Liver (tissue), 9 donors: ENCODE measurements around the gene ARPC5L. TPM values are rescaled to one million over a fixed set of nuclear protein-coding genes. Genes with fewer than 3 reads are reported as not detected.

Experiments
- DNase-seq: peaks from one replicate; pipeline ENCODE4 v3.0.0-alpha.2; 2017; ENCODE audit warnings: low spot score
- H3K27ac ChIP-seq, 2 donors: one replicate each; pipeline ENCODE4 v1.7.0; 2013; ENCODE audit warnings: inconsistent platforms in 2 of 2, low read length in 2 of 2, control low read depth in 1 of 2, low read depth in 1 of 2, mild to moderate bottlenecking in 1 of 2
- H3K27me3 ChIP-seq, 4 donors: one replicate each; pipeline versions ENCODE4 v1.6.1 to v1.7.0; 2013; ENCODE audit warnings: low read length in 3 of 4, inconsistent platforms in 1 of 4, mild to moderate bottlenecking in 1 of 4, moderate library complexity in 1 of 4; ENCODE audit not compliant: control insufficient read depth in 4 of 4, insufficient read depth in 4 of 4
- H3K36me3 ChIP-seq, 4 donors: one replicate each; pipeline versions ENCODE4 v1.6.1 to v1.7.0; 2013; ENCODE audit warnings: low read length in 3 of 4, mild to moderate bottlenecking in 3 of 4, low read depth in 1 of 4, moderate library complexity in 1 of 4; ENCODE audit not compliant: control insufficient read depth in 4 of 4, insufficient read depth in 3 of 4
- H3K4me1 ChIP-seq, 4 donors: one replicate each; pipeline versions ENCODE4 v1.6.1 to v1.7.0; 2013; ENCODE audit warnings: low read length in 3 of 4, mild to moderate bottlenecking in 3 of 4, moderate library complexity in 1 of 4; ENCODE audit not compliant: control insufficient read depth in 4 of 4, insufficient read depth in 4 of 4
- H3K4me3 ChIP-seq, 3 donors: one replicate each; pipeline versions ENCODE4 v1.6.1 to v1.7.0; 2013; ENCODE audit warnings: low read length in 3 of 3, control low read depth in 1 of 3, low read depth in 1 of 3, mild to moderate bottlenecking in 1 of 3
- H3K9ac ChIP-seq, 2 donors: one replicate each; pipeline ENCODE4 v1.7.0; 2013; ENCODE audit warnings: low read length in 2 of 2, mild to moderate bottlenecking in 2 of 2, moderate library complexity in 2 of 2, control low read depth in 1 of 2, low read depth in 1 of 2
- H3K9me3 ChIP-seq, 4 donors: one replicate each; pipeline versions ENCODE4 v1.6.1 to v1.7.0; 2013; ENCODE audit warnings: low read length in 3 of 4; ENCODE audit not compliant: control insufficient read depth in 4 of 4
- ATF3 ChIP-seq: IDR thresholded peaks from 2 replicates; pipeline ENCODE4 v1.6.1; 2016; ENCODE audit warnings: antibody characterized with exemption
- CTCF ChIP-seq: fragments of 150-350 bp; IDR thresholded peaks from 2 replicates; pipeline ENCODE4 v1.5.1; 2017; ENCODE audit warnings: improper control_type of control experiment, low read depth, low read length; ENCODE audit not compliant: missing input control
- EGR1 ChIP-seq, 2 donors: IDR thresholded peaks; 2 replicates each; pipeline ENCODE4 v1.6.1; 2016 to 2018; ENCODE audit warnings: antibody characterized with exemption in 2 of 2, low read depth in 2 of 2
- FOXA2 ChIP-seq: IDR thresholded peaks from 2 replicates; pipeline ENCODE4 v1.6.1; 2016; ENCODE audit warnings: antibody characterized with exemption
- GABPA ChIP-seq, 2 donors: IDR thresholded peaks in 1 of 2; conservative IDR thresholded peaks in 1 of 2; 2 replicates each; pipeline ENCODE4 v1.6.1; 2016; ENCODE audit warnings: antibody characterized with exemption in 2 of 2, mild to moderate bottlenecking in 1 of 2, moderate library complexity in 1 of 2
- HNF4A ChIP-seq, 2 donors: conservative IDR thresholded peaks; 2 replicates each; pipeline ENCODE4 v1.6.1; 2016; ENCODE audit warnings: antibody characterized with exemption in 2 of 2, mild to moderate bottlenecking in 2 of 2
- HNF4G ChIP-seq: IDR thresholded peaks from 2 replicates; pipeline ENCODE4 v1.6.1; 2016; ENCODE audit warnings: antibody characterized with exemption
- JUND ChIP-seq, 2 donors: IDR thresholded peaks; 2 replicates each; pipeline ENCODE4 v1.6.1; 2016; ENCODE audit warnings: antibody characterized with exemption in 2 of 2
- MAX ChIP-seq: IDR thresholded peaks from 2 replicates; pipeline ENCODE4 v1.6.1; 2016; ENCODE audit warnings: antibody characterized with exemption
- NR2F2 ChIP-seq: IDR thresholded peaks from 2 replicates; pipeline ENCODE4 v1.6.1; 2016; ENCODE audit warnings: antibody characterized with exemption
- RAD21 ChIP-seq, 2 donors: IDR thresholded peaks; 2 replicates each; pipeline ENCODE4 v1.6.1; 2016; ENCODE audit warnings: antibody characterized with exemption in 2 of 2, mild to moderate bottlenecking in 2 of 2
- REST ChIP-seq: IDR thresholded peaks from 2 replicates; pipeline ENCODE4 v1.6.1; 2016; ENCODE audit warnings: antibody characterized with exemption, mild to moderate bottlenecking
- RXRA ChIP-seq, 2 donors: IDR thresholded peaks; 2 replicates each; pipeline ENCODE4 v1.6.1; 2017 to 2018; ENCODE audit warnings: antibody characterized with exemption in 2 of 2, mild to moderate bottlenecking in 1 of 2
- SP1 ChIP-seq: IDR thresholded peaks from 2 replicates; pipeline ENCODE4 v1.6.1; 2018; ENCODE audit warnings: antibody characterized with exemption, mild to moderate bottlenecking
- TAF1 ChIP-seq: conservative IDR thresholded peaks from 2 replicates; pipeline ENCODE4 v1.6.1; 2016; ENCODE audit warnings: antibody characterized with exemption, mild to moderate bottlenecking
- YY1 ChIP-seq: IDR thresholded peaks from 2 replicates; pipeline ENCODE4 v1.6.1; 2016; ENCODE audit warnings: antibody characterized with exemption, mild to moderate bottlenecking
- WGBS: extraction: QIAGEN DNeasy Blood & Tissue Kit; methylation state at CpG from one replicate; pipeline ENCODE4 v1.1.7; 2013; 5-methylcytosine and 5-hydroxymethylcytosine counted together
- polyA plus RNA-seq, 2 donors: library from polyadenylated mRNA; stranded (reverse) in 1 of 2; unstranded in 1 of 2; fragments of 200-250 nt in 1 of 2; fragments of >200 nt in 1 of 2; fragmentation: Nextera tagmentation in 1 of 2; extraction: Ambion mirVana in 1 of 2; gene quantifications; one replicate each; pipeline versions ENCODE4 v1.2.1 to v1.2.3, GENCODE V29; 2013 to 2015
- total RNA-seq, 2 donors: library from RNA; depleted of rRNA; stranded (reverse); fragments of >200 nt; gene quantifications; one replicate each; pipeline ENCODE4 v1.2.3, GENCODE V29; 2014
- TF ChIP-seq, protein P1 (sequence below): IDR thresholded peaks from 2 replicates; pipeline ENCODE4 v1.6.1; 2016; ENCODE audit warnings: antibody characterized with exemption
- donor health status: healthy.
- donor health status: healthy.
- donor health status: healthy.
- donor health status: healthy.
- donor health status: healthy.

The ARPC5L gene
- total and polyA plus RNA-seq, 4 donors: 9.3 to 31.2 (median 17.8) TPM

DNA sequence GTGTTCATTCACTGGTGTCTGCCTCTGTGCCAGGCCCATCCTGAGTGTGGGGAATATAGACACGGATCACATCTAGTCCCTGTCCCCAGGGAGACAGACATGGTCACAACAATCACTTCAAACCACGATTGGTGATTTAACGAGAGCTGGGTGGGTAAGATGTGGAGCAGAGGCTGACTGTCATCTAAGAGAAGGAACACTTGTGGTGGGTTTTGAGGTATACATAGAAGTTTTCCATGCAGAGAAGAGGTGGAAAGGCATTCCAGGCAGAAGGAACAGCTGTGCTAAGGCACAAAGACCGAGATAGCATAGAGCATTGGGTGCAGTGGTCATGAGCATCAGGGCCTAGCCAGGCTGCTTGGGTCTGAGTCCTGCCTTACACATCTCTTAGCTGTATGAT lies 31.3 kb upstream of the ARPC5L start:
- no peak for DNase-seq
- Histone ChIP-seq H3K9ac (no peak overlapping the region), H3K4me1 (peaks cover 0 to 4% (median 0%) of the 10 kb centered on the region in 4 donors), H3K27me3 (no peaks in the 10 kb centered on the region), H3K27ac (no peak overlapping the region), H3K36me3 (no peaks in the 10 kb centered on the region), H3K4me3 (no peak overlapping the region), H3K9me3 (no peaks in the 10 kb centered on the region)
- TF ChIP-seq TAF1: no peak
- no peak for TF ChIP-seq REST
- TF ChIP-seq MAX: no peak
- no peak for TF ChIP-seq RXRA (IDR thresholded peaks at IDR 0.05)
- no peak for TF ChIP-seq HNF4G
- TF ChIP-seq, protein P1, sequence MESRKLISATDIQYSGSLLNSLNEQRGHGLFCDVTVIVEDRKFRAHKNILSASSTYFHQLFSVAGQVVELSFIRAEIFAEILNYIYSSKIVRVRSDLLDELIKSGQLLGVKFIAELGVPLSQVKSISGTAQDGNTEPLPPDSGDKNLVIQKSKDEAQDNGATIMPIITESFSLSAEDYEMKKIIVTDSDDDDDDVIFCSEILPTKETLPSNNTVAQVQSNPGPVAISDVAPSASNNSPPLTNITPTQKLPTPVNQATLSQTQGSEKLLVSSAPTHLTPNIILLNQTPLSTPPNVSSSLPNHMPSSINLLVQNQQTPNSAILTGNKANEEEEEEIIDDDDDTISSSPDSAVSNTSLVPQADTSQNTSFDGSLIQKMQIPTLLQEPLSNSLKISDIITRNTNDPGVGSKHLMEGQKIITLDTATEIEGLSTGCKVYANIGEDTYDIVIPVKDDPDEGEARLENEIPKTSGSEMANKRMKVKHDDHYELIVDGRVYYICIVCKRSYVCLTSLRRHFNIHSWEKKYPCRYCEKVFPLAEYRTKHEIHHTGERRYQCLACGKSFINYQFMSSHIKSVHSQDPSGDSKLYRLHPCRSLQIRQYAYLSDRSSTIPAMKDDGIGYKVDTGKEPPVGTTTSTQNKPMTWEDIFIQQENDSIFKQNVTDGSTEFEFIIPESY: no peak
- TF ChIP-seq GABPA (IDR thresholded peaks at IDR 0.05 in 1 of 2, conservative IDR thresholded peaks at IDR 0.05 in 1 of 2): no peak
- no peak for TF ChIP-seq YY1
- 70% methylated on average over 4 of the region's 4 CpGs for WGBS

- no peak overlapping the region for H3K4me3 ChIP-seq
- no peak overlapping the region for H3K9ac ChIP-seq
- WGBS: 76% methylated on average over 9 of the region's 9 CpGs
- no peaks in the 10 kb centered on the region for H3K9me3 ChIP-seq
- H3K27ac ChIP-seq: peak overlapping the region in 1 of 2 donors; percentile 13
- TF ChIP-seq HNF4A (conservative IDR thresholded peaks at IDR 0.05): no peak
- peak; percentile 80 for TF ChIP-seq NR2F2
- TF ChIP-seq GABPA (IDR thresholded peaks at IDR 0.05 in 1 of 2, conservative IDR thresholded peaks at IDR 0.05 in 1 of 2): no peak
- no peaks in the 10 kb centered on the region for H3K36me3 ChIP-seq
- no peak for DNase-seq
- H3K27me3 ChIP-seq: no peaks in the 10 kb centered on the region
- H3K4me1 ChIP-seq: peaks cover 0 to 4% (median 0%) of the 10 kb centered on the region in 4 donors
Observed at GRCh38 chr9:124831642-124832364, 30.1 kb upstream of the ARPC5L start.

- DNase-seq: no peak
- Histone ChIP-seq H3K4me3 (no peak overlapping the region), H3K27ac (no peak overlapping the region), H3K9me3 (no peaks in the 10 kb centered on the region), H3K27me3 (no peaks in the 10 kb centered on the region), H3K4me1 (peaks cover 0 to 4% (median 0%) of the 10 kb centered on the region in 4 donors), H3K9ac (no peak overlapping the region), H3K36me3 (no peaks in the 10 kb centered on the region)
- WGBS: 84% methylated on average over 7 of the region's 7 CpGs
- TF ChIP-seq SP1: no peak
- no peak for TF ChIP-seq NR2F2
- TF ChIP-seq, protein P1: no peak
- TF ChIP-seq EGR1 (IDR thresholded peaks at IDR 0.05; ENCODE audit: low read depth in 2 of 2): no peak
- TF ChIP-seq GABPA (IDR thresholded peaks at IDR 0.05 in 1 of 2, conservative IDR thresholded peaks at IDR 0.05 in 1 of 2): no peak
- TF ChIP-seq FOXA2: no peak
- TF ChIP-seq CTCF: no peak
- TF ChIP-seq RXRA (IDR thresholded peaks at IDR 0.05): no peak
- no peak for TF ChIP-seq JUND (IDR thresholded peaks at IDR 0.05)
- no peak for TF ChIP-seq RAD21 (IDR thresholded peaks at IDR 0.05)
- TF ChIP-seq HNF4A (conservative IDR thresholded peaks at IDR 0.05): no peak
- TF ChIP-seq ATF3: no peak
- TF ChIP-seq HNF4G: no peak
- TF ChIP-seq TAF1: no peak
Observed at GRCh38 chr9:124834591-124834990, 27.3 kb upstream of the ARPC5L start.
